Testis (tissue), 2 donors: ENCODE measurements around the gene ZKSCAN5.

Source experiments
- CTCF ChIP-seq, 3 experiments: fragments of 450-650 bp in 2 of 3; fragments of 200-600 bp in 1 of 3; sonication (generic) in 1 of 3; IDR thresholded peaks; one replicate each; pipeline ENCODE4 v1.5.1; 2016 to 2019; ENCODE audit warnings: antibody characterized with exemption in 3 of 3, mild to moderate bottlenecking in 2 of 3, moderate library complexity in 1 of 3
- POLR2A ChIP-seq: fragments of 450-650 bp; IDR thresholded peaks from one replicate; pipeline ENCODE4 v1.6.1; 2017; ENCODE audit warnings: antibody characterized with exemption, mild to moderate bottlenecking, moderate library complexity

- TF ChIP-seq CTCF (IDR thresholded peaks at IDR 0.05) (no peak), POLR2A (no peak)
Observed at GRCh38 chr7:99473315-99473596, 31.2 kb upstream of the ZKSCAN5 start.
